GM23338 (cell line): ENCODE measurements around the gene THRB. TPM values are rescaled to one million over a fixed set of nuclear protein-coding genes. Genes with fewer than 3 reads are reported as not detected.

Experiments used
- ATAC-seq: fragments of 200-7000 bp; cut with Tn5 transposase; 3 replicates; pipeline ENCODE4 v1.9.1; 2020
- DNase-seq: peaks from one replicate; pipeline ENCODE4 v3.0.0-alpha.2; 2015; ENCODE audit warnings: low spot score
- H2AFZ ChIP-seq: fragments of 200-600 bp; sonication (generic); 2 replicates; pipeline ENCODE4 v1.8.0; 2016; ENCODE audit warnings: antibody characterized with exemption, mild to moderate bottlenecking, moderate library complexity
- H3F3A ChIP-seq: fragments of 200-600 bp; sonication (generic); replicated peaks from 2 replicates; pipeline ENCODE4 v1.8.0; 2017; ENCODE audit warnings: antibody characterized with exemption, mixed run types, low read depth
- H3K27ac ChIP-seq: fragments of 200-600 bp; sonication (generic); 2 replicates; pipeline ENCODE4 v1.6.1; 2016; ENCODE audit warnings: low read depth
- H3K27me3 ChIP-seq: fragments of 200-600 bp; sonication (generic); 2 replicates; pipeline ENCODE4 v1.8.0; 2016; ENCODE audit warnings: mild to moderate bottlenecking, mixed run types, moderate library complexity; ENCODE audit not compliant: insufficient read depth
- H3K36me3 ChIP-seq: fragments of 200-600 bp; sonication (generic); 2 replicates; pipeline ENCODE4 v1.8.0; 2016; ENCODE audit warnings: mild to moderate bottlenecking; ENCODE audit not compliant: insufficient read depth
- H3K4me1 ChIP-seq: fragments of 200-600 bp; sonication (generic); 2 replicates; pipeline ENCODE4 v1.8.0; 2016; ENCODE audit warnings: mild to moderate bottlenecking, moderate library complexity; ENCODE audit not compliant: insufficient read depth
- H3K4me2 ChIP-seq: fragments of 200-600 bp; sonication (generic); 2 replicates; pipeline ENCODE4 v1.7.1; 2017; ENCODE audit warnings: mixed run types
- H3K4me3 ChIP-seq: fragments of 200-600 bp; sonication (generic); 2 replicates; pipeline ENCODE4 v1.6.1; 2016; ENCODE audit warnings: mixed run types
- H3K79me2 ChIP-seq: fragments of 200-600 bp; sonication (generic); replicated peaks from 2 replicates; pipeline ENCODE4 v1.8.0; 2017; ENCODE audit warnings: mild to moderate bottlenecking; ENCODE audit not compliant: insufficient read depth
- H3K9me2 ChIP-seq: fragments of 200-600 bp; sonication (generic); 2 replicates; pipeline ENCODE4 v1.8.0; 2017; ENCODE audit not compliant: insufficient read depth
- H4K20me1 ChIP-seq: fragments of 200-600 bp; sonication (generic); replicated peaks from 2 replicates; pipeline ENCODE4 v1.8.0; 2017; ENCODE audit warnings: mild to moderate bottlenecking; ENCODE audit not compliant: insufficient read depth
- H3K27ac Mint-ChIP-seq: 2 replicates; pipeline ENCODE4 v1.8.0; 2020; ENCODE audit warnings: inconsistent platforms, mild to moderate bottlenecking, moderate library complexity, mixed read lengths
- H3K27me3 Mint-ChIP-seq: 3 replicates; pipeline ENCODE4 v1.8.0; 2022; ENCODE audit warnings: low read depth, mild to moderate bottlenecking, moderate library complexity, mixed read lengths, inconsistent platforms; ENCODE audit not compliant: insufficient read depth, poor library complexity
- H3K36me3 Mint-ChIP-seq: 3 replicates; pipeline ENCODE4 v1.8.0; 2021; ENCODE audit warnings: low read depth, mild to moderate bottlenecking, inconsistent platforms, moderate library complexity, mixed read lengths
- H3K4me1 Mint-ChIP-seq: 3 replicates; pipeline ENCODE4 v1.8.0; 2020; ENCODE audit warnings: mild to moderate bottlenecking, inconsistent platforms, mixed read lengths
- H3K4me3 Mint-ChIP-seq: 3 replicates; pipeline ENCODE4 v1.8.0; 2021; ENCODE audit warnings: moderate library complexity, mild to moderate bottlenecking, inconsistent platforms, mixed read lengths
- H3K9me3 Mint-ChIP-seq: 3 replicates; pipeline ENCODE4 v1.8.0; 2020; ENCODE audit warnings: moderate library complexity, mild to moderate bottlenecking, inconsistent platforms, mixed read lengths
- CREB1 ChIP-seq: fragments of 250-450 bp; sonication (Bioruptor Pico); IDR thresholded peaks from 2 replicates; pipeline ENCODE4 v1.5.0; 2020; ENCODE audit warnings: low read depth, mild to moderate bottlenecking, moderate library complexity
- ETS1 ChIP-seq: IDR thresholded peaks from 2 replicates; pipeline ENCODE4 v1.6.1; 2016; ENCODE audit warnings: antibody characterized with exemption
- EZH2 ChIP-seq: fragments of 200-600 bp; sonication (generic); IDR thresholded peaks from one replicate; pipeline ENCODE4 v1.8.0; 2017; ENCODE audit warnings: antibody characterized with exemption, mild to moderate bottlenecking, low read depth; ENCODE audit not compliant: unreplicated experiment
- EZH2phosphoT487 ChIP-seq: fragments of 200-600 bp; sonication (generic); IDR thresholded peaks from one replicate; pipeline ENCODE4 v1.8.1; 2018; ENCODE audit warnings: antibody characterized with exemption; ENCODE audit not compliant: unreplicated experiment
- JUNB ChIP-seq: IDR thresholded peaks from one replicate; pipeline ENCODE4 v1.6.1; 2016; ENCODE audit warnings: antibody characterized with exemption; ENCODE audit not compliant: unreplicated experiment
- NANOG ChIP-seq: IDR thresholded peaks from 2 replicates; pipeline ENCODE4 v1.6.1; 2016; ENCODE audit warnings: antibody characterized with exemption, borderline replicate concordance
- POLR2AphosphoS5 ChIP-seq: IDR thresholded peaks from 2 replicates; pipeline ENCODE4 v1.6.1; 2016; ENCODE audit warnings: antibody characterized with exemption, low read depth
- STAT1 ChIP-seq: IDR thresholded peaks from one replicate; pipeline ENCODE4 v1.6.1; 2016; ENCODE audit warnings: antibody characterized with exemption; ENCODE audit not compliant: unreplicated experiment
- ZNF114 ChIP-seq: fragments of 250-450 bp; sonication (Bioruptor Pico); IDR thresholded peaks from 2 replicates; pipeline ENCODE4 v1.5.0; 2020; ENCODE audit warnings: mild to moderate bottlenecking, moderate library complexity
- ZNF331 ChIP-seq: fragments of 250-450 bp; sonication (Bioruptor Pico); IDR thresholded peaks from 2 replicates; pipeline ENCODE4 v1.5.0; 2020; ENCODE audit warnings: low read depth, mild to moderate bottlenecking, moderate library complexity
- ZNF462 ChIP-seq: fragments of 250-450 bp; sonication (Bioruptor Pico); IDR thresholded peaks from 2 replicates; pipeline ENCODE4 v1.5.0; 2020; ENCODE audit warnings: mild to moderate bottlenecking, moderate library complexity
- polyA plus RNA-seq: library from polyadenylated mRNA; unstranded; fragments of >200 nt; fragmentation: Nextera tagmentation; extraction: Ambion mirVana; gene quantifications from 2 replicates; pipeline ENCODE4 v1.2.1, GENCODE V29; 2016
- total RNA-seq: library from RNA; depleted of rRNA; stranded (reverse); fragments of >200 nt; shearing (Covaris generic); gene quantifications from 2 replicates; pipeline ENCODE4 v1.2.3, GENCODE V29; 2014
- TF ChIP-seq, protein P1 (sequence below), 2 experiments: fragments of 200-600 bp in 1 of 2; sonication (generic) in 1 of 2; conservative IDR thresholded peaks; 2 replicates each; pipeline versions ENCODE4 v1.5.1 to v1.6.1; 2016 to 2017; ENCODE audit warnings: antibody characterized with exemption in 2 of 2, low read depth in 2 of 2, mild to moderate bottlenecking in 2 of 2, moderate library complexity in 1 of 2
- TF ChIP-seq, protein P2 (sequence below): IDR thresholded peaks from one replicate; pipeline ENCODE4 v1.6.1; 2018; ENCODE audit warnings: antibody characterized with exemption; ENCODE audit not compliant: unreplicated experiment

THRB gene
- total and polyA plus RNA-seq, 2 experiments from 2014 or later = 1.7 to 3.2 TPM

GRCh38 chr3:24482096-24482705, 12.4 kb downstream of the THRB start:
- ATAC-seq = no peak
- peaks cover 19% of the 10 kb centered on the region for H3K4me1 Mint-ChIP-seq
- TF ChIP-seq CREB1 (CRISPR knock-in tag) = no peak
- no peak for TF ChIP-seq JUNB
- TF ChIP-seq ZNF114 (CRISPR knock-in tag) = no peak
- TF ChIP-seq, protein P1, sequence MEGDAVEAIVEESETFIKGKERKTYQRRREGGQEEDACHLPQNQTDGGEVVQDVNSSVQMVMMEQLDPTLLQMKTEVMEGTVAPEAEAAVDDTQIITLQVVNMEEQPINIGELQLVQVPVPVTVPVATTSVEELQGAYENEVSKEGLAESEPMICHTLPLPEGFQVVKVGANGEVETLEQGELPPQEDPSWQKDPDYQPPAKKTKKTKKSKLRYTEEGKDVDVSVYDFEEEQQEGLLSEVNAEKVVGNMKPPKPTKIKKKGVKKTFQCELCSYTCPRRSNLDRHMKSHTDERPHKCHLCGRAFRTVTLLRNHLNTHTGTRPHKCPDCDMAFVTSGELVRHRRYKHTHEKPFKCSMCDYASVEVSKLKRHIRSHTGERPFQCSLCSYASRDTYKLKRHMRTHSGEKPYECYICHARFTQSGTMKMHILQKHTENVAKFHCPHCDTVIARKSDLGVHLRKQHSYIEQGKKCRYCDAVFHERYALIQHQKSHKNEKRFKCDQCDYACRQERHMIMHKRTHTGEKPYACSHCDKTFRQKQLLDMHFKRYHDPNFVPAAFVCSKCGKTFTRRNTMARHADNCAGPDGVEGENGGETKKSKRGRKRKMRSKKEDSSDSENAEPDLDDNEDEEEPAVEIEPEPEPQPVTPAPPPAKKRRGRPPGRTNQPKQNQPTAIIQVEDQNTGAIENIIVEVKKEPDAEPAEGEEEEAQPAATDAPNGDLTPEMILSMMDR (conservative IDR thresholded peaks at IDR 0.05; ENCODE audit: low read depth in 2 of 2) = no peak
- TF ChIP-seq NANOG = no peak
- TF ChIP-seq POLR2AphosphoS5 = no peak
- TF ChIP-seq, protein P2, sequence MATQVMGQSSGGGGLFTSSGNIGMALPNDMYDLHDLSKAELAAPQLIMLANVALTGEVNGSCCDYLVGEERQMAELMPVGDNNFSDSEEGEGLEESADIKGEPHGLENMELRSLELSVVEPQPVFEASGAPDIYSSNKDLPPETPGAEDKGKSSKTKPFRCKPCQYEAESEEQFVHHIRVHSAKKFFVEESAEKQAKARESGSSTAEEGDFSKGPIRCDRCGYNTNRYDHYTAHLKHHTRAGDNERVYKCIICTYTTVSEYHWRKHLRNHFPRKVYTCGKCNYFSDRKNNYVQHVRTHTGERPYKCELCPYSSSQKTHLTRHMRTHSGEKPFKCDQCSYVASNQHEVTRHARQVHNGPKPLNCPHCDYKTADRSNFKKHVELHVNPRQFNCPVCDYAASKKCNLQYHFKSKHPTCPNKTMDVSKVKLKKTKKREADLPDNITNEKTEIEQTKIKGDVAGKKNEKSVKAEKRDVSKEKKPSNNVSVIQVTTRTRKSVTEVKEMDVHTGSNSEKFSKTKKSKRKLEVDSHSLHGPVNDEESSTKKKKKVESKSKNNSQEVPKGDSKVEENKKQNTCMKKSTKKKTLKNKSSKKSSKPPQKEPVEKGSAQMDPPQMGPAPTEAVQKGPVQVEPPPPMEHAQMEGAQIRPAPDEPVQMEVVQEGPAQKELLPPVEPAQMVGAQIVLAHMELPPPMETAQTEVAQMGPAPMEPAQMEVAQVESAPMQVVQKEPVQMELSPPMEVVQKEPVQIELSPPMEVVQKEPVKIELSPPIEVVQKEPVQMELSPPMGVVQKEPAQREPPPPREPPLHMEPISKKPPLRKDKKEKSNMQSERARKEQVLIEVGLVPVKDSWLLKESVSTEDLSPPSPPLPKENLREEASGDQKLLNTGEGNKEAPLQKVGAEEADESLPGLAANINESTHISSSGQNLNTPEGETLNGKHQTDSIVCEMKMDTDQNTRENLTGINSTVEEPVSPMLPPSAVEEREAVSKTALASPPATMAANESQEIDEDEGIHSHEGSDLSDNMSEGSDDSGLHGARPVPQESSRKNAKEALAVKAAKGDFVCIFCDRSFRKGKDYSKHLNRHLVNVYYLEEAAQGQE = no peak
- no peak for TF ChIP-seq EZH2
- TF ChIP-seq STAT1 = no peak
- no peak for TF ChIP-seq ETS1
- no peak for TF ChIP-seq ZNF331 (CRISPR knock-in tag)
- TF ChIP-seq ZNF462 (CRISPR knock-in tag) = no peak
- no peak for TF ChIP-seq EZH2phosphoT487
- Histone ChIP-seq H3K79me2 (no peaks in the 10 kb centered on the region), H2AFZ (no peak overlapping the region), H3K9me2 (no peaks in the 10 kb centered on the region), H3K27me3 (peaks cover 14% of the 10 kb centered on the region), H3K27ac (no peak overlapping the region), H3K36me3 (no peaks in the 10 kb centered on the region), H3K4me3 (no peak overlapping the region), H3K4me2 (no peak overlapping the region), H3F3A (no peaks in the 10 kb centered on the region), H3K4me1 (peaks cover 14% of the 10 kb centered on the region), H4K20me1 (no peaks in the 10 kb centered on the region)
- no peak overlapping the region for H3K27ac Mint-ChIP-seq
- H3K4me3 Mint-ChIP-seq = no peak overlapping the region
- peaks cover 3% of the 10 kb centered on the region; the same call in 1 of the 3 replicates for H3K9me3 Mint-ChIP-seq
- peaks cover 24% of the 10 kb centered on the region for H3K27me3 Mint-ChIP-seq
- no peak for DNase-seq
- H3K36me3 Mint-ChIP-seq = no peaks in the 10 kb centered on the region
